ENCODE data around the gene TRIM73.
"Not testable (repeated sequence)": the region's sequence is repeated elsewhere in the genome, so short reads cannot be mapped to it uniquely, and the experiment has no call there.

- not testable (repeated sequence) for TF ChIP-seq CTCF (conservative IDR thresholded peaks at IDR 0.05); EZH2 (IDR thresholded peaks at IDR 0.05; ENCODE audit: low read depth)
Measured at GRCh38 chr7:75358671-75359541, 36.5 kb upstream of the TRIM73 start.

All from PC-9 (cell line).